Kidney epithelial cell (primary cell): Measurements from ENCODE around the gene IL3RA. TPM values are rescaled to one million over a fixed set of nuclear protein-coding genes. Genes with fewer than 3 reads are reported as not detected.

Experiments
- DNase-seq: peaks from one replicate; pipeline ENCODE4 v3.0.0-alpha.2; 2010; ENCODE audit warnings: low read depth
- H3K27me3 ChIP-seq: 2 replicates; pipeline ENCODE4 v1.6.0; 2011; ENCODE audit warnings: low read length; ENCODE audit not compliant: control insufficient read depth, insufficient read depth
- H3K36me3 ChIP-seq: 2 replicates; pipeline ENCODE4 v1.5.1; 2011; ENCODE audit warnings: low read length; ENCODE audit not compliant: control insufficient read depth, insufficient read depth
- H3K4me3 ChIP-seq: 2 replicates; pipeline ENCODE4 v1.5.1; 2011; ENCODE audit warnings: low read depth, mild to moderate bottlenecking, control low read depth, low read length
- CTCF ChIP-seq: IDR thresholded peaks from 2 replicates; pipeline ENCODE4 v1.5.1; 2011; ENCODE audit warnings: mild to moderate bottlenecking, moderate library complexity, low read length, control low read depth, inconsistent platforms; ENCODE audit not compliant: insufficient read depth, poor library complexity, severe bottlenecking
- total RNA-seq: library from RNA; depleted of rRNA; stranded (reverse); fragments of >200 nt; gene quantifications from 2 replicates; pipeline ENCODE4 v1.2.3, GENCODE V29; 2015

The IL3RA gene
- total RNA-seq, 1 donor from 2014 or later = 9.7 TPM

DNA sequence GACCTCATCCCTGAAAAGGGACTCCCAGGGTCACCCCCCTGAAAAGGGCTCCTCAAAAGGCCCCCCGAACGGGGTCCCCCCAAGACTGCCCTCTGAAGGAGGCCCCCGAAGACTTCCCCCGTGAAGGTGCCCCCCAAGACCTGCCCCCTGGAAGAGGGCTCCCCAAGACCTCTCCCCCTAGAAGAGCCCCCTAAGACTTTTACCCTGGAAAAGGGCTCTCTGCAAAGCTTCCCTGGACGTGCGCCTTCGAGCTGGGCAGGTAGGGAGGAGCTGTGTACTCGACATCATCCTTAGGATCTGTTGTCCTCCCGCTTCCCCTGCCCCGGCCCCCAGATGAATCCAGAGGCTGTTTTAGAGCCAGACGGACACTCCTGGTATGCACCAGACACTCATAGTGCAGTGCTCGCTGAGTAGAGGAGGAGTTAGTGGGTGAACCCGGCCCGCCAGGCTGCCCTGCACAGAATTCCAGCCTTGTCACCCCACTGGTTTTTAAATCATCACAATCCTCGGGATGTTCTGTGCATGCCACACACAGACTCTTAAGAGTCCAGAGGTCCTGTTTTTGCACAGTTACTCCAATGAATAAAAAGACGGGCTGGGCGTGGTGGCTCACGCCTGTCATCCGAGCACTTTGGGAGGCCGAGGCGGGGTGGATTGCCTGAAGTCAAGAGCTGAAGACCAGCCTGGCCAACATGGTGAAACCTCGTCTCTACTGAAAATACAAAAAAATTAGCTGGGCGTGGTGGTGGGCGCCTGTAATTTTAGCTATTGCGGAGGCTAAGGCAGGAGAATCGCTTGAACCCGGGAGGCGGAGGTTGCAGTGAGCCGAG is 61.1 kb downstream of the IL3RA start:
- no peak for DNase-seq
- TF ChIP-seq CTCF = no peak
- Histone ChIP-seq H3K36me3 (peaks cover 2% of the 10 kb centered on the region), H3K4me3 (no peak overlapping the region), H3K27me3 (no peaks in the 10 kb centered on the region)

- DNase-seq = no peak
- TF ChIP-seq CTCF = no peak
- no peak overlapping the region for H3K4me3 ChIP-seq
- no peaks in the 10 kb centered on the region for H3K27me3 ChIP-seq
- H3K36me3 ChIP-seq = peaks cover 2% of the 10 kb centered on the region
These were observed 62.1 kb downstream of the IL3RA start for GRCh38 chrX:1398431-1399340.

DNA sequence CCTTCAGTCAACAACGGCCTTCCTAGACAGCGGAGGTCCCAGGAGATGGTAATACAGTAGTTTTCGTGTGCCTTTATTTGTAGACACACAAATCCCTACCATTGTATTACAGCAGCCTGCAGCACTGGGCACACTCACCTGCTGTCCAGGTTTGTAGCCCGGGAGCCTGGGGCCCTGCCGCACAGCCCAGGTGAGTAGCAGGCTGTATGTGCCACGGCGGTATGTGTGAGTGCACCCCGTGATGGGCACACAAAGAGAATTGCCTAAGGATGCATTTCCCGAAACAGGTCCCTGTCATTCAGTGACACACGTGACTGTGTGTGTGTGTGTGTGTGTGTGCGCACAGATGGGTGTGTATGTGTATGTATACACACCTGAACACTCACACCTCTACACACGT is 63.5 kb downstream of the IL3RA start:
- Histone ChIP-seq H3K36me3 (peaks cover 2% of the 10 kb centered on the region), H3K27me3 (no peaks in the 10 kb centered on the region), H3K4me3 (no peak overlapping the region)
- no peak for DNase-seq
- no peak for TF ChIP-seq CTCF

GRCh38 chrX:1400742-1401471 is 64.3 kb downstream of the IL3RA start:
- TF ChIP-seq CTCF = no peak
- no peak overlapping the region for H3K4me3 ChIP-seq
- DNase-seq = no peak
- H3K27me3 ChIP-seq = no peaks in the 10 kb centered on the region
- H3K36me3 ChIP-seq = peaks cover 2% of the 10 kb centered on the region

DNA sequence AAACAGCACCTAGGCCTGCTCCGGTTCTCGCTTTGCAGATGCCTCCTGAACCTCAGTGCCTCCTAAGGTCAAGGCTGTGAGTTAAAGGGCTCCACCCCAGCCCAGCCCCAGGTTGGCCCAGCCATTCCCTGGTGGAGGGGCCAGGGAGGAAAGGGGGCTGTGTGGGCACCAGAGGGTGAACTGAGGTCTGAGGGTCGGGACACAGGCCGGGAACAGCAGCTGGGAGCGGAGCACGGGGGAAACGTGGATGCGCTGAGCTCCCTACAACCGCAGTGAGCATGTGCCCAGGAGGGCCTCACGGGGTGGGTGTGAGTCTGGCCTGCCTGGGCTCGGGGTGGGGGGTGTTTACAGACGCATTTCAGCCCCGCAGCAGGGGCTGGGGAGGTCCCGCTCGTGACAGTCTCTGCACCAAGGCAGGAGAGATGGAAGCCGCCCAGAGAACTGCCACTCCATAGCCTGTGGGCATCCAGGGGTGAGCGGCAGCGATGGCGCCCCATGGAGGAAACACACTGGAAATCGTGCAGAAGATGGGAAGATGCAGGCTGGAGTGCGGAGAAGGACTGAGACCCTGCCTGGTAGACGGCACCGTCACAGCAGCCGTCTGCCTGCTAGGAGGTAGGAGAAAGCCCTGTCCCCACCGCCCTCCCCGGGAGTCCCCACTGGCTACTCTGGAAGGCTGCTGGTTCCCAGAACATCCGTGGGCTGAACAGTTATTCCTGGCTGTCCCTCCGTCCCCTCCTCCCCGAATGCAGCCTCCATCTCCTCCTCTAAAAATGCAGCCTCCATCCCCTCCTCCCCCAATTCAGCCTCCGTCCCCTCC is 65.2 kb downstream of the IL3RA start:
- TF ChIP-seq CTCF = no peak
- Histone ChIP-seq H3K36me3 (no peaks in the 10 kb centered on the region), H3K4me3 (no peak overlapping the region), H3K27me3 (no peaks in the 10 kb centered on the region)
- no peak for DNase-seq
